Fibroblast of lung (primary cell): ENCODE results near the gene CHRND.
A peak's percentile ranks its signal among the peaks of the same experiment; 100 is the strongest.

Experiments used
- CTCF ChIP-seq, 2 donors: IDR thresholded peaks in 1 of 2; conservative IDR thresholded peaks in 1 of 2; 1 replicate in 1 of 2; 2 replicates in 1 of 2; pipeline ENCODE4 v1.5.1; 2011 to 2012; ENCODE audit warnings: low read length in 2 of 2, control low read depth in 1 of 2, inconsistent platforms in 1 of 2, low read depth in 1 of 2, mild to moderate bottlenecking in 1 of 2
- EZH2 ChIP-seq: IDR thresholded peaks from 2 replicates; pipeline ENCODE4 v1.5.1; 2012; ENCODE audit warnings: low read length, control low read depth, mild to moderate bottlenecking; ENCODE audit errors: missing control alignments

- no peak for TF ChIP-seq CTCF (conservative IDR thresholded peaks at IDR 0.05 in 1 of 2, IDR thresholded peaks at IDR 0.05 in 1 of 2; ENCODE audit: low read depth in 1 of 2, low read length in 2 of 2)
- TF ChIP-seq EZH2, result peak; percentile 96
Measured at GRCh38 chr2:232486558-232487384, 39.2 kb upstream of the CHRND start.
